Activated naive CD4-positive, alpha-beta T cell treated with anti-CD3 and anti-CD28 coated beads, Interleukin-2, amount 10 ng/mL, durations not matched to agents 7 days and 5 days (primary cell): Measurements from ENCODE around the gene TAS1R1.

ENCODE experiments used
- CTCF ChIA-PET: fragments of 350-600 bp; sonication (Branson Sonifier 250); formaldehyde crosslinking; loops from one replicate; lab custom pipeline; 2021; ENCODE audit warnings: antibody characterized with exemption; lab: Charles Lee
- DNase-seq: peaks from one replicate; pipeline ENCODE4 v3.0.0-alpha.2; 2020
- H3K27ac Mint-ChIP-seq: one replicate; pipeline ENCODE4 v1.8.0; 2021; ENCODE audit warnings: mild to moderate bottlenecking, moderate library complexity, mixed read lengths
- H3K27me3 Mint-ChIP-seq: one replicate; pipeline ENCODE4 v1.8.0; 2021; ENCODE audit warnings: mild to moderate bottlenecking, mixed read lengths
- H3K36me3 Mint-ChIP-seq: one replicate; pipeline ENCODE4 v1.8.0; 2021; ENCODE audit warnings: mixed read lengths
- H3K4me1 Mint-ChIP-seq: one replicate; pipeline ENCODE4 v1.8.0; 2021; ENCODE audit warnings: mixed read lengths
- H3K4me3 Mint-ChIP-seq: one replicate; pipeline ENCODE4 v1.8.0; 2021; ENCODE audit warnings: mild to moderate bottlenecking, moderate library complexity, mixed read lengths
- H3K9me3 Mint-ChIP-seq: one replicate; pipeline ENCODE4 v1.8.0; 2021; ENCODE audit warnings: mixed read lengths

TAS1R1 gene

GRCh38 chr1:6624710-6625583, 69.8 kb downstream of the TAS1R1 start, which contains the start of gene THAP3:
TSS of gene THAP3 (plus strand) at chr1:6624868. CDS start at chr1:6625219, 351 bp downstream.
- Mint-ChIP-seq H3K27me3 (no peaks in the 10 kb centered on the region), H3K9me3 (no peaks in the 10 kb centered on the region), H3K4me3 (peak within 1 kb of the TSS; percentile 94), H3K36me3 (peaks cover 41% of the 10 kb centered on the region), H3K4me1 (peaks cover 33% of the 10 kb centered on the region), H3K27ac (peak within 1 kb of the TSS; percentile 90)
- CTCF ChIA-PET = no interaction called here
- DNase-seq = peak; percentile 93

DNA sequence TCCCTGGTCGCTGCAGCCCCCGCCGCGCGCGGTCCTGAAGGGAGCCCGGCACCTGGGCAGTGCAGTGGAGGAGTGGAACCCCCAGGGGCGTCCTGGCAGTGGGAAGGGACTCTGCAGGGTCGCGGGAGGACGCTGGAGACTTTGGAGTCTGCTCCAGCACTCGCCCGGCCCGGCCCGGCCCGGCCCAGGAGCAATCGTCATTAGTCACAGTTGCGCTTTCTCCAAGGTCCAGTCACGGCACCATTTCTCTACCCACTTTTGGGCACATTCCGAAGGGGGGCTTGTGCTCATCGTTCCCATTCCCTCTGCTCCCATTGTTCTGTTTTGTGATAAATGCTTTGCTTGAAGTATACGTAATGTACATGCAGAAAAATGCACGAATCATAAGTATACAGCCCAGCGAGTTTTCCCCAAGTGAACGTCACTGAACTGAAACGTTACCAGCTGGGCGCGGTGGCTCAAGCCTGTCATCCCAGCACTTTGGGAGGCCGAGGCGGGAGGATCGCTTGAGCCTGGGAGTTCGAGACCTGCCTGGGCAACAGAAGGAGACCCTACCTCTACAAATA, 70.6 kb downstream of the TAS1R1 start:
- no peaks in the 10 kb centered on the region for H3K9me3 Mint-ChIP-seq
- peak; percentile 30 for DNase-seq

DNA sequence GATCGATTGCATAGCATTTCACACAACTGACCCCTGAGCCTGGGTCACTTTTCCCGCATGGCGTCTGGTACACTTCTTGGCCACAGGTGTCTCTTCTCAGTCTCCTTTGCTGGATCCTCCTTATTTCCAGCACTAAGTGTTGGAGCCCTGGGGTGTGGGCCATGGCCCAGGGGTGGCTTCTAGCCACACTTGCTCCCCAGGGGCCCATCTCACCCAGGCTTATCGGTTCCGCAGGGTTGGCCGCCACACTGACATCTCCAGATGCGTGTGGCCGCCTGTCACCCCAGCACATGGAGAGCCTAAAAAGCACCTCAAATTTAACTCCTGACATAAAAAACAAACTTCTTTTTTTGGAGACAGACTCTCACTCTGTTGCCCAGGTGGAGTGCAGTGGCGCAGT, 71.9 kb downstream of the TAS1R1 start:
- CTCF ChIA-PET = interaction anchor here (1.3 to 2.9 kb wide), 3 partner anchors 11 to 26 kb away, joined by 3 to 12 read pairs (median 3); no protein-coding TSS in a partner anchor
- H3K27me3 Mint-ChIP-seq = no peaks in the 10 kb centered on the region
- peaks cover 33% of the 10 kb centered on the region for H3K4me1 Mint-ChIP-seq
- H3K36me3 Mint-ChIP-seq = peaks cover 34% of the 10 kb centered on the region
- no peak overlapping the region for H3K27ac Mint-ChIP-seq
- H3K4me3 Mint-ChIP-seq = peak overlapping the region; percentile 94
- no peaks in the 10 kb centered on the region for H3K9me3 Mint-ChIP-seq
- DNase-seq = no peak

More for the DNA sequence above, 70.6 kb downstream of the TAS1R1 start:
- Mint-ChIP-seq H3K4me3 (peak overlapping the region; percentile 94), H3K36me3 (peaks cover 39% of the 10 kb centered on the region), H3K27me3 (no peaks in the 10 kb centered on the region), H3K4me1 (peaks cover 33% of the 10 kb centered on the region), H3K27ac (peak overlapping the region; percentile 90)
- CTCF ChIA-PET = interaction anchor here (1.3 to 2.9 kb wide), 3 partner anchors 10 to 24 kb away, joined by 3 to 12 read pairs (median 3); no protein-coding TSS in a partner anchor

GRCh38 chr1:6627841-6628545, 72.9 kb downstream of the TAS1R1 start:
- no peaks in the 10 kb centered on the region for H3K9me3 Mint-ChIP-seq
- H3K4me1 Mint-ChIP-seq = peaks cover 33% of the 10 kb centered on the region
- no peaks in the 10 kb centered on the region for H3K27me3 Mint-ChIP-seq
- peaks cover 27% of the 10 kb centered on the region for H3K36me3 Mint-ChIP-seq
- H3K27ac Mint-ChIP-seq = no peak overlapping the region
- DNase-seq = no peak
- peak overlapping the region; percentile 2 for H3K4me3 Mint-ChIP-seq
- CTCF ChIA-PET = interaction anchor here (2.9 kb wide), 1 partner anchor 18 kb away, joined by 12 read pairs; no protein-coding TSS in a partner anchor

- peaks cover 29% of the 10 kb centered on the region for H3K36me3 Mint-ChIP-seq
- no peaks in the 10 kb centered on the region for H3K9me3 Mint-ChIP-seq
- CTCF ChIA-PET = no interaction called here
- H3K27ac Mint-ChIP-seq = no peak overlapping the region
- DNase-seq = no peak
- H3K4me1 Mint-ChIP-seq = peaks cover 30% of the 10 kb centered on the region
- no peaks in the 10 kb centered on the region for H3K27me3 Mint-ChIP-seq
- H3K4me3 Mint-ChIP-seq = no peak overlapping the region
Measured at GRCh38 chr1:6628971-6629479, 73.9 kb downstream of the TAS1R1 start.
